Spleen (tissue), 7 donors: ENCODE measurements around the gene AXIN1.

Experiments used
- CTCF ChIP-seq, 11 experiments: fragments of 200-600 bp in 7 of 11; fragments of 450-650 bp in 4 of 11; sonication (generic) in 4 of 11; IDR thresholded peaks in 8 of 11; conservative IDR thresholded peaks in 3 of 11; 1 replicate in 7 of 11; 2 replicates in 4 of 11; pipeline versions ENCODE4 v1.4.0 to v1.8.0; 2016 to 2021; ENCODE audit warnings: antibody characterized with exemption in 11 of 11, inconsistent platforms in 4 of 11, mild to moderate bottlenecking in 1 of 11
- POLR2A ChIP-seq, 3 donors: fragments of 450-650 bp; IDR thresholded peaks; one replicate each; pipeline ENCODE4 v1.5.1; 2017; ENCODE audit warnings: antibody characterized with exemption in 3 of 3, mild to moderate bottlenecking in 1 of 3
- POLR2AphosphoS5 ChIP-seq, 3 donors: sonication (generic); formaldehyde crosslinking; IDR thresholded peaks; one replicate each; pipeline ENCODE4 v1.5.1; 2017; ENCODE audit warnings: antibody characterized with exemption in 3 of 3
- donor health status: DM: no; HTN: no; CAD: no; lungs with moderate emphysema.
- donor health status: DM: no; HTN: no; CAD: no.
- donor health status: DM: no; HTN: no; CAD: no.

GRCh38 chr16:239948-240277 is 112.6 kb downstream of the AXIN1 start:
- no peak for TF ChIP-seq CTCF (IDR thresholded peaks at IDR 0.05 in 8 of 11, conservative IDR thresholded peaks at IDR 0.05 in 3 of 11)
- TF ChIP-seq POLR2A (IDR thresholded peaks at IDR 0.05): no peak
- TF ChIP-seq POLR2AphosphoS5 (IDR thresholded peaks at IDR 0.05): no peak
